CD4-positive, alpha-beta T cell treated with Interleukin-6 for 4 hours (primary cell): ENCODE data around the gene UBASH3A.

Experiments used
- DNase-seq: peaks from one replicate; pipeline ENCODE4 v3.0.0-alpha.2; 2020; ENCODE audit warnings: mixed read lengths

Gene UBASH3A

GRCh38 chr21:42411891-42412635 is 8.4 kb downstream of the UBASH3A start:
- no peak for DNase-seq

GRCh38 chr21:42412636-42412933 is 8.9 kb downstream of the UBASH3A start:
- DNase-seq = no peak

GRCh38 chr21:42413093-42413492 is 9.4 kb downstream of the UBASH3A start:
- no peak for DNase-seq

DNA sequence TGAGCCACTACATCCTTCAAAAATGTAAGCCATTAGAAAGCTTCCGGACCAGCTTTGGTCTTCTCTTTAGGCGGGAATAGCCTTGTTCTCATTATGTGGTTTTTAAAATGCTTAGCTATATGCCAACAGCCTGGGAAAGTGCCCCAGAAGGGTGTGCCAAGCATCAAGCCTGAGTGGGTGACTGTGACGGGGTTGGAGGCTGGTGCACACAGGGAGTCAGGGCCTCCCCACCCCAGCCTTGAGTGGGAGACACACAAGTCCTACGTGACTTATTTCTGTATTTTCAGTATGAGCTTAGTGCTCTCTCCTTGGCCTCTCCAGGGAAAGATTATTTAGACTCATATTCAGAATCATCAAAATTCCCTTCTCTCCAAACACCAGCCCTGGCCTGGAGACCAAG is 9.8 kb downstream of the UBASH3A start:
- no peak for DNase-seq

- no peak for DNase-seq
Measured at GRCh38 chr21:42414066-42414465, 10.4 kb downstream of the UBASH3A start.

GRCh38 chr21:42414553-42414927 is 10.8 kb downstream of the UBASH3A start:
- DNase-seq = no peak

- DNase-seq = peak; percentile 94
Measured at GRCh38 chr21:42414928-42415769, 11.4 kb downstream of the UBASH3A start.

- DNase-seq = peak; percentile 54
Measured at GRCh38 chr21:42417533-42417932, 13.8 kb downstream of the UBASH3A start.

DNA sequence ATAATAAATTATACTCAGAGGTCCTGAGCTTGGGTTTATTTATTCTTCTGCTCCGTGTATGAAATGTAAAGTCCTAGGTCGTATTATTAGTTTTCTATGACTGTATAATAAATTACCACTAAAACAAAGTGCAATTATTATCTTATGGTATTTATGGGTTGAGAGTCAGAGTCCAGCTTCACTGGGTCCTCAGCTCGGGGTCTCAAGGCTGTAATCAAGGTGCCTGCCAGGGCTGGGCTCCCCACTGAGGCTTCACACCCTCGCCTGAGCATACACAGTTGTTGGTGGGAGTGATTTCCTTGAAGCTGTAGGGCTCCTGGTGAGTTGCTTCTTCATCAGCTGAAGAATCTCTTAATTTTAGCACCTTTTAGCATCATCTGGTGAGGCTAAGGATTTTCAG is 15.2 kb downstream of the UBASH3A start:
- DNase-seq = no peak

GRCh38 chr21:42419845-42420244 is 16.1 kb downstream of the UBASH3A start:
- no peak for DNase-seq

- peak; percentile 24 for DNase-seq
Measured at GRCh38 chr21:42421018-42421793, 17.5 kb downstream of the UBASH3A start.

DNA sequence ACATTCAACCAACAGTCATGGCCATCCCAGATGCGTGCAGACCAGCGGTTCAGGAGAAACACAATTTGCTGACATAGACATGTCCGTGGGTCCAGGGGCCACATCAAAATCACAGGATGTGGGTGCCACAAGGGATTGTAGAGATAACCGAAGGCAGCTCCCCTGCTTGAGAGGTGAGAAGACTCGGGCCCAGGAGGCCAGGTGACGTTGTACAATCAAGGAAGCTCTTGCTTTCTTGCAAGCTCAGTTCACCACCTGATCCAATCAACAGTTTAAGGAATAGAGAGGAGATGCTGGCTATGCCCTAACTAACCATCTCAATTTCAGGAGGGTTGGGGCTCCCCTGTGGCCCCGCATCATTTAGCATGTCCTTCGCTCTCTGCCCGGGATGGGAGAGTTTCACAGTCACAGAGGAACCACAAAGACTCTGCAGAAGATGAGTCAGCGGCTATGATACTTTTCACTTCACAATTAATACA is 19.5 kb downstream of the UBASH3A start:
- DNase-seq = peak; percentile 60

DNA sequence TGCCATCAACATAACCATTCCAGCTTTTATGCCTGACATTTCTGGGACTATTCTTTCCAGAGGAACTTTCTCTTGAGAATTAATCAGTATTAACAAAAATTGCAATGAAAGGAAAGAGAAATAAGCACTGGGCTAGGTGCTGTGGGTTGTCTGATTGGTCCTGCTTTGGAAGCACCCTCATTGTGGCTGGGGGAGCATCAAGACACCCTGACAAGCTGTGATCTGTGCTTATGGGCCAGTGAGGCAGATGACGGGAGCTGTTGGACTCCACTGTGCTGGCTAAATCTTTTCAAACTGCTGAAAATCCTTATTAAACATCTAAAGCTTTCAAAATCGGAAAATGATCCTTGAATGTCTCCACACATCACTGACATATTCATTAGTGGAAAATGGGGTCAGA is 20.0 kb downstream of the UBASH3A start:
- DNase-seq = no peak

GRCh38 chr21:42424914-42425541 is 21.3 kb downstream of the UBASH3A start:
- peak; percentile 84 for DNase-seq

DNA sequence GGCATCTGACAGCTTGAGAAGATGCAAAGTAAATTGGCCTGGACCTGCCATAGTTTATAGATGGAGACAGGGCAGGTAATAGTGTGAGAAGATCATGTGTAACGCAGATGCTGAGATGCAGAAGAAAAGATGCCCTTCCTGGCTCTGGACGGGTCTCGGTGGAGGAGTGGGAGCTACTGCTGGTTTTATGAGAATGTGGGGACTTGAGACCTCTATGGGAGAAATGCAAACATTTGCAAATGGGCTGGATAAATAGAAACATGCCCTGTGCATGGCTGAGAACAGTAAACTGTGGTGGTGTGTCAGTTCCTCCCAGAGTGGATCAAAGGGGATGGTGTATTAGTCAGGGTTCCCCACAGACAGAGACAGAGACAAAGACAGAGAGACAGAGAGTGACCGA is 21.9 kb downstream of the UBASH3A start:
- DNase-seq = peak; percentile 48

DNA sequence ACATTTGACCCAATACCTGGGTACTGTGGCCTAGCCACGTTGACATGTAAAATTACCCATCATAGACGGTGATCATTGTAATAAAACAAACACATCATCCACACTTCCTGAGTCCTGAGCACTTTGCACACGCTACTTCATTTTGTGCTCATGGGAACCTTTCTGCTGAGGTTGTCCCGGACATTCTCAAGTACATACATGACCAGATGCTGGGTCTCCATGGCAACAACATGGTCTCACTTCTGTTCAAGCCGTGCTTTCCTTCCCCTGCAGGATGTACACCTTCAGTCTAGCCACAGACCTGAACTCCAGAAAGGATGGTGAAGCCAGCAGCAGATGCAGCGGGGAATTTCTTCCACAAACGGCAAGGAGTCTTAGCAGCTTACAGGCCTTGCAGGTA is 22.7 kb downstream of the UBASH3A start:
- no peak for DNase-seq

DNA sequence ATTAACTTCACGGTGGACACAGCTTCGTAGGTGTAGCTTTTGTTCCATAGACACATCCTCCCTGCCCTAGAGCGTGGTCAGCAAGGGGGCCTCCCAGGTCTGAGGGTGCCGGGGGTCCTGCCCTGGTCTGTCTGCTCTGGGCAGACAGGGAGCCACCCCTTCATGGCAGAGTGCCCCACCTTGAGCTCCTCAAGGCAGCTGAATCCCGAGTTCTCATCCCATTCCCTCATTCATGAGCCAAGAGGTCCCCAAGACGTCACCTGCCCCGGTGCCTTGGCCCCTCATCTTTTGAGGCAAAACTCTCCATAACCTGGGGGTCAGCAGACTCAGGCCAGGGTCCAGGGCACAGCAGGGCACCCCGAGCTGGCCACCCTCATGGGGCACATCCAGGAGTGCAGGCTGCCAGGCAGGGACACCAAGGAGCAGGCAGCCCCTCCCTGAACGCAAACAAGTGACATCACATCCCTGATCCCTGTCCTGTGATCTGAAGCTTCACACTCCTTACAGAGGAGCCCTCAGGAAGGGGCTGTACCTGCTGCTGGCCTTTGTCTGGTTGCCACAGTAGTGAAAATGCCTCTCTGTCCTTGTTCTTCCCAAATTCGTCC is 23.3 kb downstream of the UBASH3A start:
- no peak for DNase-seq

DNA sequence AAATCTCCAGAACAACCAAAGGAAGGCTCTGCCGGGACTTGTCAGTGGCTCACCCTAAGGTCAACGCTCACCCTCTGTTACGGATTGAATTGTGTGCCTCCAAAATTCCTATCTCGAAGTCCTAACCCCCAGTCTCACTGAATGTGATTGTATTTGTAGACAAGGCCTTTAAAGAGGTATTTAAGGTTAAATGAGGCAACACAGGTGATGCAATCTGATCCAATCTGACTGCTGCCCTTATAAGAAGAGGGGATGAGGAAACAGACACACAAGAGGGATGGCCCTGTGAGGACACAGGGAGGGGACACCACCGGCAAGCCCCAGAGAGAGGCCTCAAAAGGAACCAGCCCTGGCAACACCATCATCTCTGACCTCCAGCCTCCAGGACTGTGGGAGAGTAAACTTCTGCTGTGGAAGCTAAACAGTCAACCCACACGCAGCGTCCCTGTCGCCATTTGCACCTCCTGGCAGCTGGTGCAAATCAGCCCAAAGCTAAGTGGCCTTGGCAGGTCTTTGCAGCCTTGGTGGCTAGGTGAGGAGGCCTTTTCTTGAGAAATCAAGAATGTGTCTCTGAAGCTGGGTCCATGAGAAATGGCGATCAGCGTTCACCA is 24.2 kb downstream of the UBASH3A start:
- DNase-seq = no peak

GRCh38 chr21:42429021-42429420 is 25.3 kb downstream of the UBASH3A start:
- no peak for DNase-seq

DNA sequence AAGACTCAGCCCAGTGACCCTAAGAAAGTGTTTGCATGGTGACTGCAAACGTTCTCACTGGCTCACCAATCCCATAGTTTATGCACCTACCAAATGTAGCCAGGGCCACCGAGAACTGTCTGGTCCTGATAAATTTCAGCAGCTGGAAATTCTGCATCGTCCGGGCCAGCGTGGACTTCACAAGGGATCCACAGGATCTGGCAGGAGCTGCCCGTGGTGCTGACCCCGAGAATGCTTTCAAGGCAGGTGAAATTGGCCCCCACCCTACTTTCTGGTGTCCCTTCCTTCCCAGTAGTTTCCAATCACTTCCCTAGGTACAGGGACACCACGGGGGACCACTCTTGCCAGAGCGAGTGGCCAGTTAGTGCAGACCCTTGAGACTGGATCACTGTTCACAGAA is 26.2 kb downstream of the UBASH3A start:
- DNase-seq = peak; percentile 0

DNA sequence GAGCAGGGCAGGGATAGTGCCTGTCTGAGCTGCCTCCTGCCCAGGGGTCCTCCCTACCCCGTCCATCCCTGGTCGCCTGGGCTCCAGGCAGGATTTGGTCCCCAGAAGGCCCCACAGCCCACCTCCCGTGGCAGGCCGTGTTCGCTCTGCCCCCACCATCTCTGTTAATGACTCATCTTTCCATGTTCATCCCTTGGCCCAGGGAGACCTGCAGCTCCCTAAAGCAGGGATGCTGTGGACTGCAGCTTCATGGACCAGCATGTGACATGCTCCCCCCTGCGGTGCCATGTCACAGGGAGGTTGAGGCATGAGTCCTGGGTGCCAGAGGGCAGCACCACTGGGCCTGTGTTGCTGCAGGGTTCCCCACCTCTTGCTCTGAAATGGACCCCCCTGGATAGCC is 26.8 kb downstream of the UBASH3A start:
- DNase-seq = no peak

DNA sequence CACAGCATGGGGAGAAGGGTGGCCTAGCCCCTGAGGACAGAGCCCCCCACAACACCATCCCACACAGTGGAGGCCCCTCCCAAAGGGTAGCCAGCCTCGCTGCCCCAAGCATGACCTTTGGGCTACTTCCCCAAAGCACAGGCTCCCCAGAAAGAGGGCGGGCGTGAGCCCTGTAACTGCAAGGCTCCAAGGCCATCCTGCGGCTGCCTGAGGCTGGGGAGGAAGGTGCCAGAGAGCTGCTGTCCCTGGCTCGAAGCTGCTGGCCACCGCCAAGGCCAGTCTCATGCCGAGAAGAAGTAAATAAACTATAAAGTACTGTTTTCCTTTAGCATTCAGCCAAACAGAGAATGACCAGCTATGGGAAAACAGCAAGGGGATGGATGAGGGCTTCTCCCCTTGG is 27.5 kb downstream of the UBASH3A start:
- DNase-seq = no peak
